HepG2 (cell line): ENCODE data around the gene DNM1. TPM values are rescaled to one million over a fixed set of nuclear protein-coding genes. Genes with fewer than 3 reads are reported as not detected.

Source experiments
- AGO2 ChIP-seq: fragments of 200-400 bp; formaldehyde crosslinking; optimal IDR thresholded peaks from 2 replicates; pipeline ENCODE3; 2017; ENCODE audit warnings: mild to moderate bottlenecking, low read depth, low read length, moderate library complexity
- ARID4A ChIP-seq: sonication (generic); formaldehyde crosslinking; IDR thresholded peaks from 2 replicates; pipeline ENCODE4 v1.5.0; 2020; ENCODE audit warnings: mild to moderate bottlenecking, missing genetic modification reagents, borderline replicate concordance
- CREB1 ChIP-seq, 2 experiments: fragments of 450-650 bp in 1 of 2; IDR thresholded peaks; 2 replicates each; pipeline ENCODE4 v1.6.1; 2016 to 2017; ENCODE audit warnings: control low read depth in 1 of 2, mild to moderate bottlenecking in 1 of 2, missing compliant biosample characterization in 1 of 2, missing genetic modification characterization in 1 of 2
- CSRNP1 ChIP-seq: sonication (generic); formaldehyde crosslinking; IDR thresholded peaks from 2 replicates; pipeline ENCODE4 v1.8.1; 2023; ENCODE audit warnings: mild to moderate bottlenecking, missing genetic modification reagents
- HNF4A ChIP-seq: sonication (generic); formaldehyde crosslinking; IDR thresholded peaks from 2 replicates; pipeline ENCODE4 v1.4.0; 2020; ENCODE audit warnings: missing genetic modification reagents
- HNRNPK ChIP-seq: fragments of 200-400 bp; formaldehyde crosslinking; IDR thresholded peaks from 2 replicates; pipeline ENCODE4 v1.6.1; 2018; ENCODE audit warnings: low read length, low read depth, moderate library complexity, mild to moderate bottlenecking; ENCODE audit not compliant: poor library complexity, severe bottlenecking
- MAF1 ChIP-seq: sonication (generic); formaldehyde crosslinking; IDR thresholded peaks from 2 replicates; pipeline ENCODE4 v1.5.0; 2020; ENCODE audit warnings: missing genetic modification reagents, borderline replicate concordance
- NBN ChIP-seq: fragments of 450-650 bp; conservative IDR thresholded peaks from 2 replicates; pipeline ENCODE4 v1.6.1; 2017
- NCOR1 ChIP-seq: fragments of 200-600 bp; sonication (generic); IDR thresholded peaks from 2 replicates; pipeline ENCODE4 v1.7.0; 2017; ENCODE audit warnings: antibody characterized with exemption, low read length, borderline replicate concordance
- NFKB2 ChIP-seq: sonication (generic); formaldehyde crosslinking; IDR thresholded peaks from 2 replicates; pipeline ENCODE4 v1.4.0; 2020; ENCODE audit warnings: missing genetic modification reagents, borderline replicate concordance
- PHF5A ChIP-seq: IDR thresholded peaks from one replicate; pipeline ENCODE4 v1.6.1; 2018; ENCODE audit warnings: low read depth, missing genetic modification reagents; ENCODE audit not compliant: unreplicated experiment
- TEAD3 ChIP-seq: optimal IDR thresholded peaks from 2 replicates; pipeline ENCODE3; 2016; ENCODE audit warnings: borderline replicate concordance
- UBTF ChIP-seq: sonication (generic); formaldehyde crosslinking; IDR thresholded peaks from 2 replicates; pipeline ENCODE4 v1.4.0; 2020; ENCODE audit warnings: mild to moderate bottlenecking, missing genetic modification reagents
- ZNF101 ChIP-seq: sonication (generic); formaldehyde crosslinking; IDR thresholded peaks from 2 replicates; pipeline ENCODE4 v1.4.0; 2020; ENCODE audit warnings: mild to moderate bottlenecking, low read depth, missing genetic modification reagents, borderline replicate concordance
- ZNF224 ChIP-seq: sonication (generic); formaldehyde crosslinking; IDR thresholded peaks from 2 replicates; pipeline ENCODE4 v1.5.0; 2020; ENCODE audit warnings: mild to moderate bottlenecking, missing genetic modification reagents
- ZNF543 ChIP-seq: sonication (generic); formaldehyde crosslinking; IDR thresholded peaks from 2 replicates; pipeline ENCODE4 v1.4.0; 2020; ENCODE audit warnings: mild to moderate bottlenecking, missing genetic modification reagents
- ZNF777 ChIP-seq: sonication (generic); formaldehyde crosslinking; IDR thresholded peaks from 2 replicates; pipeline ENCODE4 v1.4.0; 2020; ENCODE audit warnings: missing genetic modification reagents
- polyA plus RNA-seq, 8 experiments: library from polyadenylated mRNA; depleted of rRNA in 3 of 8; stranded (reverse) in 7 of 8; unstranded in 1 of 8; fragments of >200 nt; fragmentation: Illumina TruSeq in 4 of 8; extraction: Trizol in 4 of 8; gene quantifications; 2 replicates each; pipeline versions ENCODE4 v1.2.1 to v1.2.3, GENCODE V29; 2011 to 2016; ENCODE audit warnings: low read depth in 4 of 8, missing spikeins in 1 of 8, mixed read lengths in 1 of 8; ENCODE audit not compliant: insufficient read depth in 1 of 8
- total RNA-seq, 5 experiments: library from RNA; depleted of rRNA; stranded (reverse); fragments of >200 nt; fragmentation: Illumina TruSeq; extraction: Trizol; gene quantifications; 2 replicates each; pipeline ENCODE4 v1.2.3, GENCODE V29; 2016; ENCODE audit warnings: low read depth in 1 of 5
- TF ChIP-seq, protein P1 (sequence below): sonication (generic); formaldehyde crosslinking; IDR thresholded peaks from 2 replicates; pipeline ENCODE4 v1.5.1; 2020; ENCODE audit warnings: mild to moderate bottlenecking, moderate library complexity, missing genetic modification reagents

DNM1 gene
- total and polyA plus RNA-seq, 2 of the 13 experiments (the other 11 are each of a cell fraction or from before 2014, with no cell fraction given): 0.13 to 0.58 TPM

DNA sequence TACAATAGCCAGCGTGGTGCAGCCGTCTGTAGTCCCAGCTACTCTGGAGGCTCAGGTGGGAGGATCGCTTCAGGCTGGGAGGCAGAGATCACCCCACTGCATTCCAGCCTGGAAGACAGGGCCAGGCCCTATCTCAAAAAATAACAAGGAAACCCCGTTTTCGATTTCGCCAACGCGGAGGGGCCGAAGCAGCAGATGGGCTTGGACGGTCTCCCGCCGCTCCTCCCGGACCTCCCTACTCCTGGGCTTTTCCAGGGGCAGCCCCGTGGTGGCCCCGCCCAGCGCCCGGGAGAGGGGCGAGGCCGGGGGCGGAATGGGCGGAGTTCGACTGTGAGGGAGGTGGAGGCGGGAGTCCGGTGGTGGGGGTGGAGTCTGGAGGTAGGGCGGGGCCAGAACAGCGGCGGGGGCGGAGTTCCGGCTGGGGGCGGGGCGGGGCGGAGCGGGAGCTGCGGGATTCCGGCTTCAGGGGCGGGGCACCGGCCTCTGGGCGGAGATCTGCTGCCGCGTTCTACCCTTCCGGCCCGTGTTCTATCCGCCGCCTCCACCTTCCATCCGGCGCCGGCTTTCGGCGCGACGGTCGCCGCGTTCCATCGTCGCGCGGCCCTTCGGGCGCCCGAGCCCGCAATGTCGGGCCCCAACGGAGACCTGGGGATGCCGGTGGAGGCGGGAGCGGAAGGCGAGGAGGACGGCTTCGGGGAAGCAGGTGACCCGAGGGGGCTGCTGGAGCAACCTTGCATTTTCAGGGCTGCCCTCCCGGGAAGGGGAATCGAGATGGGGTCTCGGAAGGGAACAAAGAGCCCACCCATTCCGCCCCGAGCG lies 43.2 kb upstream of the DNM1 start, which contains the start of gene BBLN (continued):
- TF ChIP-seq ZNF543 (CRISPR knock-in tag): 0 out of 2 replicates have a peak, but pooled peaks have one; percentile 53
- TF ChIP-seq, protein P1, sequence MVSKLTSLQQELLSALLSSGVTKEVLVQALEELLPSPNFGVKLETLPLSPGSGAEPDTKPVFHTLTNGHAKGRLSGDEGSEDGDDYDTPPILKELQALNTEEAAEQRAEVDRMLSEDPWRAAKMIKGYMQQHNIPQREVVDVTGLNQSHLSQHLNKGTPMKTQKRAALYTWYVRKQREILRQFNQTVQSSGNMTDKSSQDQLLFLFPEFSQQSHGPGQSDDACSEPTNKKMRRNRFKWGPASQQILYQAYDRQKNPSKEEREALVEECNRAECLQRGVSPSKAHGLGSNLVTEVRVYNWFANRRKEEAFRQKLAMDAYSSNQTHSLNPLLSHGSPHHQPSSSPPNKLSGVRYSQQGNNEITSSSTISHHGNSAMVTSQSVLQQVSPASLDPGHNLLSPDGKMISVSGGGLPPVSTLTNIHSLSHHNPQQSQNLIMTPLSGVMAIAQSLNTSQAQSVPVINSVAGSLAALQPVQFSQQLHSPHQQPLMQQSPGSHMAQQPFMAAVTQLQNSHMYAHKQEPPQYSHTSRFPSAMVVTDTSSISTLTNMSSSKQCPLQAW (CRISPR knock-in tag): peak; percentile 21; the same call in 1 of the 2 replicates
- no peak for TF ChIP-seq TEAD3
- no peak for TF ChIP-seq NCOR1
- TF ChIP-seq ZNF777 (CRISPR knock-in tag): peak; percentile 79; the same call in 1 of the 2 replicates
- TF ChIP-seq NFKB2 (CRISPR knock-in tag): peak; percentile 62; the same call in 1 of the 2 replicates
- peak; percentile 74; the same call in 1 of the 2 replicates for TF ChIP-seq ARID4A (CRISPR knock-in tag)
- no peak for TF ChIP-seq ZNF101 (CRISPR knock-in tag)
- peak; percentile 71 for TF ChIP-seq AGO2
- peak; percentile 70 for TF ChIP-seq UBTF (CRISPR knock-in tag)
- TF ChIP-seq MAF1 (CRISPR knock-in tag): no peak
- no peak for TF ChIP-seq PHF5A (CRISPR knock-in tag)
- TF ChIP-seq HNRNPK: peak; percentile 33
- TF ChIP-seq HNF4A: 0 out of 2 replicates have a peak, but pooled peaks have one; percentile 5
- 0 out of 2 replicates have a peak, but pooled peaks have one; percentile 27 for TF ChIP-seq ZNF224
- peak; percentile 65; the same call in 1 of the 2 replicates for TF ChIP-seq CREB1 (IDR thresholded peaks at IDR 0.05)
- TF ChIP-seq CREB1 (CRISPR knock-in tag; IDR thresholded peaks at IDR 0.05): no peak
- 0 out of 2 replicates have a peak, but pooled peaks have one; percentile 28 for TF ChIP-seq CSRNP1
- TF ChIP-seq NBN: no peak
